PC-3 (cell line): ENCODE data around the gene ATIC. TPM values are rescaled to one million over a fixed set of nuclear protein-coding genes. Genes with fewer than 3 reads are reported as not detected.

ENCODE experiments used
- ATAC-seq: fragments of 200-7000 bp; cut with Tn5 transposase; 2 replicates; pipeline ENCODE4 v1.9.1; 2020; ENCODE audit warnings: mild to moderate bottlenecking, moderate library complexity
- BruUV-seq: library from RNA; stranded (reverse); fragments of 400-500 nt; replicated peaks from 2 replicates; lab custom pipeline; 2021; lab: Mats Ljungman, UMichigan
- CTCF ChIA-PET: fragments of 300-600 bp; sonication (Branson Sonifier 250); formaldehyde crosslinking; loops from one replicate; lab custom pipeline; 2022; ENCODE audit warnings: antibody characterized with exemption; lab: Charles Lee
- POLR2A ChIA-PET: fragments of 300-600 bp; sonication (Branson Sonifier 250); formaldehyde crosslinking; loops from one replicate; lab custom pipeline; 2022; ENCODE audit warnings: antibody characterized with exemption; ENCODE audit not compliant: unreplicated experiment; lab: Charles Lee
- DNase-seq: peaks from one replicate; pipeline ENCODE4 v3.0.0-alpha.2; 2015
- H2AFZ ChIP-seq: fragments of 300-600 bp; sonication (generic); 2 replicates; pipeline ENCODE4 v1.6.0; 2016; ENCODE audit warnings: antibody characterized with exemption, low read length
- H3F3A ChIP-seq: fragments of 300-600 bp; sonication (generic); one replicate; pipeline ENCODE4 v1.6.0; 2017; ENCODE audit warnings: antibody characterized with exemption, low read length, control low read depth, mild to moderate bottlenecking; ENCODE audit not compliant: unreplicated experiment
- H3K27ac ChIP-seq: fragments of 300-600 bp; sonication (generic); 2 replicates; pipeline ENCODE4 v1.5.1; 2016; ENCODE audit warnings: mild to moderate bottlenecking, low read length
- H3K27me3 ChIP-seq: fragments of 300-600 bp; sonication (generic); 2 replicates; pipeline ENCODE4 v1.6.1; 2016; ENCODE audit warnings: low read length, mixed read lengths
- H3K36me3 ChIP-seq: fragments of 300-600 bp; sonication (generic); 2 replicates; pipeline ENCODE4 v1.6.1; 2016; ENCODE audit warnings: low read depth, mixed run types, low read length, mixed read lengths
- H3K4me1 ChIP-seq: fragments of 300-600 bp; sonication (generic); 2 replicates; pipeline ENCODE4 v1.5.1; 2016; ENCODE audit warnings: low read length; ENCODE audit not compliant: insufficient read depth
- H3K4me2 ChIP-seq: fragments of 300-600 bp; sonication (generic); 2 replicates; pipeline ENCODE4 v1.6.0; 2016; ENCODE audit warnings: low read length
- H3K4me3 ChIP-seq: fragments of 300-600 bp; sonication (generic); 2 replicates; pipeline ENCODE4 v1.5.1; 2016; ENCODE audit warnings: mild to moderate bottlenecking, low read length, mixed read lengths
- H3K79me2 ChIP-seq: fragments of 300-600 bp; sonication (generic); 2 replicates; pipeline ENCODE4 v1.6.1; 2017; ENCODE audit warnings: low read length, mixed read lengths
- H3K9ac ChIP-seq: fragments of 300-600 bp; sonication (generic); 2 replicates; pipeline ENCODE4 v1.6.0; 2016; ENCODE audit warnings: mild to moderate bottlenecking, low read length
- H3K9me2 ChIP-seq: fragments of 300-600 bp; sonication (generic); replicated peaks from 2 replicates; pipeline ENCODE4 v1.6.1; 2016; ENCODE audit warnings: mixed run types, low read length, mixed read lengths
- H3K9me3 ChIP-seq: fragments of 300-600 bp; sonication (generic); 2 replicates; pipeline ENCODE4 v1.6.1; 2016; ENCODE audit warnings: low read length, mixed read lengths
- H4K20me1 ChIP-seq: fragments of 300-600 bp; sonication (generic); 2 replicates; pipeline ENCODE4 v1.6.1; 2016; ENCODE audit warnings: low read length, mixed read lengths
- CTCF ChIP-seq: fragments of 300-600 bp; sonication (generic); conservative IDR thresholded peaks from 2 replicates; pipeline ENCODE4 v1.5.1; 2017; ENCODE audit warnings: antibody characterized with exemption, low read depth, mild to moderate bottlenecking, low read length
- EZH2 ChIP-seq: fragments of 300-600 bp; sonication (generic); IDR thresholded peaks from one replicate; pipeline ENCODE4 v1.6.1; 2017; ENCODE audit warnings: antibody characterized with exemption, mild to moderate bottlenecking, low read length; ENCODE audit not compliant: unreplicated experiment
- EZH2phosphoT487 ChIP-seq: fragments of 300-600 bp; sonication (generic); IDR thresholded peaks from 2 replicates; pipeline ENCODE4 v1.6.1; 2018; ENCODE audit warnings: mild to moderate bottlenecking, antibody characterized with exemption, low read length, borderline replicate concordance
- intact Hi-C: fragments of 100-400 bp; cut with micrococcal nuclease; formaldehyde crosslinking; loops from 2 replicates; pipeline ENCODE4 v1.9.0; 2023
- total RNA-seq: library from RNA; depleted of rRNA; stranded (reverse); fragments of >200 nt; gene quantifications from 2 replicates; pipeline ENCODE4 v1.2.3, GENCODE V29; 2014

ATIC gene
- total RNA-seq, 1 experiment from 2014 or later: 41.7 TPM

GRCh38 chr2:215277944-215278343 lies 33.9 kb upstream of the ATIC start:
- TF ChIP-seq CTCF (no peak), EZH2 (no peak), EZH2phosphoT487 (no peak)
- no peaks in the 10 kb centered on the region for H3K9me2 ChIP-seq
- ChIA-PET CTCF (no interaction called here), POLR2A (no interaction called here)
- intact Hi-C loops: no loop called here
- H4K20me1 ChIP-seq: no peaks in the 10 kb centered on the region
- H3K4me1 ChIP-seq: no peaks in the 10 kb centered on the region
- BruUV-seq: no TSS peak
- no peak overlapping the region for H2AFZ ChIP-seq
- no peaks in the 10 kb centered on the region for H3K9me3 ChIP-seq
- H3K27ac ChIP-seq: no peak overlapping the region
- no peak overlapping the region for H3K4me3 ChIP-seq
- H3K4me2 ChIP-seq: no peak overlapping the region
- no peak overlapping the region for H3K9ac ChIP-seq
- H3K79me2 ChIP-seq: no peaks in the 10 kb centered on the region
- no peak for DNase-seq
- H3K36me3 ChIP-seq: no peaks in the 10 kb centered on the region
- no peaks in the 10 kb centered on the region for H3F3A ChIP-seq
- ATAC-seq: no peak
- no peaks in the 10 kb centered on the region for H3K27me3 ChIP-seq

- intact Hi-C loops: no loop called here
- no peak for DNase-seq
- no peaks in the 10 kb centered on the region for H3K9me2 ChIP-seq
- no peak for ATAC-seq
- no peaks in the 10 kb centered on the region for H3K9me3 ChIP-seq
- 0 out of 2 replicates have a peak, but pooled peaks cover 5% of the 10 kb centered on the region for H3K4me1 ChIP-seq
- no peaks in the 10 kb centered on the region for H3K79me2 ChIP-seq
- TF ChIP-seq EZH2 (no peak), CTCF (no peak), EZH2phosphoT487 (no peak)
- no peak overlapping the region for H3K27ac ChIP-seq
- no peaks in the 10 kb centered on the region for H3K36me3 ChIP-seq
- H3K27me3 ChIP-seq: no peaks in the 10 kb centered on the region
- H3K4me2 ChIP-seq: no peak overlapping the region
- ChIA-PET CTCF (no interaction called here), POLR2A (no interaction called here)
- no peak overlapping the region for H3K4me3 ChIP-seq
- H2AFZ ChIP-seq: no peak overlapping the region
- BruUV-seq: no TSS peak
- no peaks in the 10 kb centered on the region for H3F3A ChIP-seq
- no peak overlapping the region for H3K9ac ChIP-seq
- no peaks in the 10 kb centered on the region for H4K20me1 ChIP-seq
Measured at GRCh38 chr2:215280326-215280725, 31.5 kb upstream of the ATIC start.

- TF ChIP-seq EZH2: no peak
- no peak for TF ChIP-seq EZH2phosphoT487
- no peak for TF ChIP-seq CTCF
- Histone ChIP-seq H2AFZ (no peak overlapping the region), H3K4me3 (no peak overlapping the region), H3K9ac (no peak overlapping the region), H3K4me2 (no peak overlapping the region), H3K27me3 (no peaks in the 10 kb centered on the region), H3K27ac (no peak overlapping the region), H3F3A (no peaks in the 10 kb centered on the region), H3K79me2 (no peaks in the 10 kb centered on the region), H3K9me3 (no peaks in the 10 kb centered on the region), H3K4me1 (0 out of 2 replicates have a peak, but pooled peaks cover 5% of the 10 kb centered on the region), H3K9me2 (no peaks in the 10 kb centered on the region), H4K20me1 (no peaks in the 10 kb centered on the region), H3K36me3 (no peaks in the 10 kb centered on the region)
- DNase-seq (no peak), ATAC-seq (no peak)
- CTCF ChIA-PET: no interaction called here
- POLR2A ChIA-PET: no interaction called here
- intact Hi-C loops: no loop called here
- no TSS peak for BruUV-seq
Measured at GRCh38 chr2:215283221-215283620, 28.6 kb upstream of the ATIC start.
